CD4-positive, alpha-beta memory T cell (primary cell): ENCODE results near the gene PDSS2. TPM values are rescaled to one million over a fixed set of nuclear protein-coding genes. Genes with fewer than 3 reads are reported as not detected.

ENCODE experiments used
- CTCF ChIA-PET: fragments of 350-600 bp; sonication (Branson Sonifier 250); formaldehyde crosslinking; loops from one replicate; lab custom pipeline; 2021; ENCODE audit warnings: inconsistent platforms; ENCODE audit not compliant: partially characterized antibody; lab: Charles Lee
- POLR2A ChIA-PET: fragments of 350-600 bp; sonication (Branson Sonifier 250); formaldehyde crosslinking; loops from one replicate; lab custom pipeline; 2021; ENCODE audit not compliant: partially characterized antibody; lab: Charles Lee
- DNase-seq, 5 donors: peaks; one replicate each; pipeline versions ENCODE4 v3.0.0 to v3.0.0-alpha.2; 2020 to 2022; ENCODE audit warnings: mixed read lengths in 1 of 5
- H3K27ac ChIP-seq: one replicate; pipeline ENCODE4 v1.7.0; 2013; ENCODE audit warnings: low read depth, low read length
- H3K27me3 ChIP-seq: 2 replicates; pipeline ENCODE4 v1.7.0; 2013; ENCODE audit warnings: mild to moderate bottlenecking, low read length, moderate library complexity; ENCODE audit not compliant: insufficient read depth
- H3K36me3 ChIP-seq: 2 replicates; pipeline ENCODE4 v1.7.0; 2013; ENCODE audit warnings: mild to moderate bottlenecking, low read length, moderate library complexity; ENCODE audit not compliant: insufficient read depth
- H3K4me1 ChIP-seq: 2 replicates; pipeline ENCODE4 v1.7.0; 2013; ENCODE audit warnings: mild to moderate bottlenecking, low read length, moderate library complexity; ENCODE audit not compliant: insufficient read depth
- H3K4me3 ChIP-seq, 2 donors: one replicate each; pipeline ENCODE4 v1.7.0; 2013; ENCODE audit warnings: low read length in 2 of 2, mild to moderate bottlenecking in 1 of 2
- H3K9me3 ChIP-seq, 2 donors: one replicate each; pipeline ENCODE4 v1.7.0; 2013; ENCODE audit warnings: low read length in 2 of 2, control low read depth in 1 of 2; ENCODE audit not compliant: control insufficient read depth in 1 of 2
- H3K27ac Mint-ChIP-seq, 7 donors: one replicate each; pipeline ENCODE4 v1.8.0; 2020 to 2021; ENCODE audit warnings: mixed read lengths in 7 of 7, mild to moderate bottlenecking in 6 of 7, inconsistent platforms in 3 of 7, moderate library complexity in 3 of 7
- H3K27me3 Mint-ChIP-seq, 2 donors: one replicate each; pipeline ENCODE4 v1.8.0; 2020 to 2021; ENCODE audit warnings: mixed read lengths in 2 of 2
- H3K36me3 Mint-ChIP-seq, 2 donors: one replicate each; pipeline ENCODE4 v1.8.0; 2020 to 2021; ENCODE audit warnings: mixed read lengths in 2 of 2, inconsistent platforms in 1 of 2, mild to moderate bottlenecking in 1 of 2
- H3K4me1 Mint-ChIP-seq, 4 donors: one replicate each; pipeline ENCODE4 v1.8.0; 2020 to 2021; ENCODE audit warnings: mixed read lengths in 4 of 4, mild to moderate bottlenecking in 1 of 4
- H3K4me3 Mint-ChIP-seq, 8 donors: one replicate each; pipeline ENCODE4 v1.8.0; 2020 to 2021; ENCODE audit warnings: mixed read lengths in 8 of 8, mild to moderate bottlenecking in 7 of 8, moderate library complexity in 6 of 8, inconsistent platforms in 3 of 8
- H3K9me3 Mint-ChIP-seq, 8 donors: one replicate each; pipeline ENCODE4 v1.8.0; 2020 to 2021; ENCODE audit warnings: mixed read lengths in 8 of 8, mild to moderate bottlenecking in 5 of 8, inconsistent platforms in 3 of 8, moderate library complexity in 1 of 8
- intact Hi-C: fragments of 100-400 bp; cut with micrococcal nuclease; formaldehyde crosslinking; loops from one replicate; pipeline ENCODE4 v1.15.1; 2023
- polyA plus RNA-seq, 2 donors: library from polyadenylated mRNA; unstranded; fragments of 300-500 nt; fragmentation: Illumina TruSeq; gene quantifications; one replicate each; pipeline ENCODE4 v1.2.3, GENCODE V29; 2021
- total RNA-seq, 2 experiments: library from RNA; stranded (reverse); gene quantifications; one replicate each; pipeline ENCODE4 v1.2.3, GENCODE V29; 2021

Gene PDSS2, protein sequence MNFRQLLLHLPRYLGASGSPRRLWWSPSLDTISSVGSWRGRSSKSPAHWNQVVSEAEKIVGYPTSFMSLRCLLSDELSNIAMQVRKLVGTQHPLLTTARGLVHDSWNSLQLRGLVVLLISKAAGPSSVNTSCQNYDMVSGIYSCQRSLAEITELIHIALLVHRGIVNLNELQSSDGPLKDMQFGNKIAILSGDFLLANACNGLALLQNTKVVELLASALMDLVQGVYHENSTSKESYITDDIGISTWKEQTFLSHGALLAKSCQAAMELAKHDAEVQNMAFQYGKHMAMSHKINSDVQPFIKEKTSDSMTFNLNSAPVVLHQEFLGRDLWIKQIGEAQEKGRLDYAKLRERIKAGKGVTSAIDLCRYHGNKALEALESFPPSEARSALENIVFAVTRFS
- 10 to 100 TPM in 1 of 2 experiments, 1 to 10 TPM in 1; 10.0 to 11.4 TPM for total RNA-seq
- 10 to 100 TPM; 13.0 to 14.3 TPM for polyA plus RNA-seq

DNA sequence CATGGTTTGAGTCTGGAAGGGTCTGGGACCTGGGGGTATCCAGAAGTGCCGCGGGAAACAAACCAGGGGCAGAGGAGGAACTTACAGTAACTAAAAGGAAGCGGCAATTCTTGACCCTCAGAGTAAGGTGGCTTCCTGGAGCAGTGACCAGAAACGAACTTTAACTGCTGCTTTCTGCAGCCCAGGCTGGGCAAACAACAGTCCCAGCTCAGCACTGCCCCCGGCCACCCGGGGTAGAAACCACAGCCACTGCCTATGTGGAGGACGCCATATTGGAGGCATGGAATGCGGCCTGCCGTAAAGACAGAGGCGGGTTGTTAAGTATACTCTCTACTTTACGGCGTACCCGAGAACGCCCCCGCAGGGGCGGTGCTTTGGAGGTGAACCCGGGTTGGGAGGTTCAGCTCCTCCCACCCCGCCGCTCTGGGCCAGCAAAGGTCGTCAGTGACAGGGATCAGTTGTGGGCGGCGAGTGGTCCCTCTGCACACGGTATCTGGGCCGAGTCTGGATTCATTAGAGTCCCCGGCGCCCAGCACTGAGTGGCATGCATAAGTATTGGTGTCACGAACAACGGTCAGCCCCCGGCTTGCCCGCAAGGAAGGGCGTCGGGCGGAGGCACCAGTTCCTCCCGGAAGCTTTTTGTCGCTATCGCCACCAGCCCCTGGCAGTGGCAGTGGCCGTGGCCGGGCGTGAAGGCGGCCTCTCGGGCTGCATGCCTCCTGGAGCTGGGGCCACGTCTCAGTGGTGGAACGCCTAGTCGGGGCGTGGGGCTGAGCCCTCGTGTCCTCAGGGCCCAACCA lies at the start of gene PDSS2:
Gene PDSS2 (minus strand): TSS at position 282 of the 800 bp plus-strand sequence. CDS start 279 bp downstream, at position 3.
- H3K27ac Mint-ChIP-seq = peak within 1 kb of the TSS; percentile 87 to 98 (median 97)
- Histone ChIP-seq H3K4me1 (peaks cover 16% of the 10 kb centered on the region), H3K27ac (peak within 1 kb of the TSS; percentile 86), H3K27me3 (no peaks in the 10 kb centered on the region), H3K4me3 (peak within 1 kb of the TSS; percentile 88 to 92), H3K9me3 (no peaks in the 10 kb centered on the region), H3K36me3 (no peaks in the 10 kb centered on the region)
- H3K27me3 Mint-ChIP-seq = no peaks in the 10 kb centered on the region
- POLR2A ChIA-PET = interaction anchor here (0.6 to 3.1 kb wide), 18 partner anchors 11 to 1636 kb away, joined by 3 to 29 read pairs (median 4); partner anchors contain the start of genes BEND3, CEP57L1, MTRES1 and OSTM1
- CTCF ChIA-PET = interaction anchor here (0.8 to 1.6 kb wide), 4 partner anchors 14 to 34 kb away, joined by 3 read pairs; no protein-coding TSS in a partner anchor
- H3K9me3 Mint-ChIP-seq = no peaks in the 10 kb centered on the region
- DNase-seq = peak; percentile 92 to 99 (median 94)
- peaks cover 7 to 10% of the 10 kb centered on the region in 2 donors for H3K36me3 Mint-ChIP-seq
- peaks cover 12 to 38% (median 18%) of the 10 kb centered on the region in 4 donors for H3K4me1 Mint-ChIP-seq
- peak within 1 kb of the TSS; percentile 93 to 100 (median 98) for H3K4me3 Mint-ChIP-seq
- intact Hi-C loops = loop anchor here (1.0 to 10.0 kb wide), 8 partner anchors 31 to 1135 kb away; partner anchors contain the start of genes AFG1L, ATG5, BEND3 and MTRES1

DNA sequence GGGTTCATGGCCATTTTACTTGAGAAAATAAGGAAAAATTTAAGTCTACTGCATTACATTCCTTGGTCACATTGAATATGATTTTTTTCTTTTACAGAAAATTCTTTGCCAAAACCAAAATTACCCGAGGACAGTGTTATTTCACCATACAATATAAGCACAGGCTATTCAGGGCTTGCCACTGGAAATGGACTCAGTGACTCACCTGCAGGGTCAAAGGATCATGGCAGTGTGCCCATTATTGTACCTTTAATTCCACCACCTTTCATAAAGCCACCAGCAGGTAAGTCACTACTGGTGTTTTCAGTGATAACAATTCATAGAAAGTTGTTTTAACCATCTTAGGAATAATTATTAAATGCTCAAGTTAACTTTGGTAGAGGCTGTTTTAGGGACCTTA lies 46.8 kb upstream of the PDSS2 start:
- Mint-ChIP-seq H3K4me1 (no peaks in the 10 kb centered on the region), H3K27ac (no peak overlapping the region), H3K36me3 (no peaks in the 10 kb centered on the region), H3K27me3 (peaks cover 17 to 19% of the 10 kb centered on the region in 2 donors), H3K4me3 (no peak overlapping the region), H3K9me3 (no peaks in the 10 kb centered on the region)
- DNase-seq = no peak
- no peaks in the 10 kb centered on the region for H3K27me3 ChIP-seq
- intact Hi-C loops = no loop called here
- no peaks in the 10 kb centered on the region for H3K36me3 ChIP-seq
- no peak overlapping the region for H3K4me3 ChIP-seq
- no peaks in the 10 kb centered on the region for H3K4me1 ChIP-seq
- H3K27ac ChIP-seq = no peak overlapping the region
- ChIA-PET CTCF (interaction anchor here (0.7 kb wide), 1 partner anchor 25 kb away, joined by 3 read pairs; no protein-coding TSS in a partner anchor), POLR2A (no interaction called here)
- no peaks in the 10 kb centered on the region for H3K9me3 ChIP-seq

DNA sequence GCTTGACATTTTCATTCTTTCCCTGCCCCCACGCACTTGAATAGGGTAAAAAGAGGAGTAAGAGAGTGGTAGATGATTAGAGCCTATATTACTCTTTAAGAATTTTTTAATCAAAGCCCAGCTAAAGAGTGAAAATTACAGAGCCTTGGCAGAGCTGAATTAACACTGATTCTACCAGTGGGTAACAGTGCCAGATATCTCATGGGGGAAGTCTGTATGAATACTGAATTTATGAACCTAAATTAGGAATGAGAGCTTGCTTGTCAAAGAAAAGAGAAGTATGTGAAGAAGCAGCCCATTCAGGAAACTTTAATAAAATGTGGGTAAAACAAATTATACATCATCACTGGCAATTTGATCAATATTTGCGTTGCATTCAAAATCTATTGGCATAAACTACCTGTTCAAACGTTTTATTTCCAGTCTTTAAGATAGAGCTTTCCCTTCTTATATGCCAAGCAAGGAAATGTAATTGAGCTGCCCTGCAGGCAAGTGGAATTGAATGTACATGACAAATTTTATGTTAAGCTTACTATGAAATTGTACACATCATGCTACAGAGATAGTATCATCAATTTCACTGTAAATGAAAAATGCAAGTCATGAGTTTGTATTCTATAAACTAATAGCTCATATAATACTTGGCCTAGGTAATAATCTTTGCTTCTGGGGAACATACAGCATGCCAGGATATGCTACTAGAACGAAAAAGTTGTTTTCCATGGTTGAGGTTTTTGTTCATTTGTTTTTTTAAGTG lies 45.1 kb upstream of the PDSS2 start:
- H3K27me3 Mint-ChIP-seq = peaks cover 17 to 19% of the 10 kb centered on the region in 2 donors
- H3K27ac Mint-ChIP-seq = no peak overlapping the region
- no peak overlapping the region for H3K27ac ChIP-seq
- DNase-seq = no peak
- H3K36me3 ChIP-seq = no peaks in the 10 kb centered on the region
- H3K9me3 Mint-ChIP-seq = no peaks in the 10 kb centered on the region
- H3K4me3 ChIP-seq = no peak overlapping the region
- H3K36me3 Mint-ChIP-seq = no peaks in the 10 kb centered on the region
- intact Hi-C loops = no loop called here
- no peaks in the 10 kb centered on the region for H3K9me3 ChIP-seq
- CTCF ChIA-PET = no interaction called here
- POLR2A ChIA-PET = no interaction called here
- no peaks in the 10 kb centered on the region for H3K4me1 Mint-ChIP-seq
- no peak overlapping the region for H3K4me3 Mint-ChIP-seq
- no peaks in the 10 kb centered on the region for H3K4me1 ChIP-seq
- H3K27me3 ChIP-seq = no peaks in the 10 kb centered on the region

DNA sequence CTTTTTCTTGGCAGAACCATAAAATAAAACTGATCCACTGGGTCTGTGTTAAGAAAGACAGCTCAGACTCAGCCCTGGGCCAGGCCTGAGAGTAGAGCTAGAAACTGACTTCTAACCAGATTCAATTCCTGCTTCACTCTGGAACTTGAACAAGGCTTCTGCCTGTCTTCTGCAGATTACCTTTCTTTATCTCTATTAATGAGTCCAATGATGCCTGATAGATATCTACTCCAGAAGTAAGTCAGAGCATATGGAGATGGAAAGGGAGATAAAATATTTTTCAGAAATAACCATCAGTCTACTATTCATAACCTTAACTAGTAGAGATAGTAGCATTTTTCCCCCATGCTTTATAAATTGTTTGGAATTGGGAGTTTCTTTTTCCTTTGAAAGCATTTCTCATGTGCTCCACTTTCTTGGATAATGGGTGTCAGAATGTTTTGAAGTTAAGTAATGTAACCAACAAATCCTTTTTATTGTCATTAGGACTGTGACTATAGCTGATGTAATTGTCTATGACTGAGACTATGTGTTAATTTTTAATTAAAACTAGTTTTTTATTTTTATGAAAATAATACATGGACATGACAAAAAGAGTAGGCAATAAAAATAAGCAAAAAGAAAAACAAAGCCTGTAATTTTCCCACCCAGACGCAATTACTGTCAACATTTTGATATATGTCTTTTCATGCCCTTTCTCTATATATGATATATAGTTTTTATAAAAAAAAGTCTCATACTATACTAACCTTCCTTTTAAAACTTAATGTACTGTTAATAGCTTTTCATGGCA lies 37.7 kb upstream of the PDSS2 start:
- Mint-ChIP-seq H3K36me3 (no peaks in the 10 kb centered on the region), H3K27me3 (peaks cover 10 to 20% of the 10 kb centered on the region in 2 donors), H3K4me1 (no peaks in the 10 kb centered on the region), H3K4me3 (no peak overlapping the region), H3K27ac (no peak overlapping the region), H3K9me3 (no peaks in the 10 kb centered on the region)
- H3K9me3 ChIP-seq = no peaks in the 10 kb centered on the region
- POLR2A ChIA-PET = no interaction called here
- H3K4me3 ChIP-seq = no peak overlapping the region
- intact Hi-C loops = no loop called here
- H3K27ac ChIP-seq = no peak overlapping the region
- CTCF ChIA-PET = no interaction called here
- H3K27me3 ChIP-seq = peaks cover 14% of the 10 kb centered on the region
- no peak for DNase-seq
- no peaks in the 10 kb centered on the region for H3K36me3 ChIP-seq
- H3K4me1 ChIP-seq = no peaks in the 10 kb centered on the region

DNA sequence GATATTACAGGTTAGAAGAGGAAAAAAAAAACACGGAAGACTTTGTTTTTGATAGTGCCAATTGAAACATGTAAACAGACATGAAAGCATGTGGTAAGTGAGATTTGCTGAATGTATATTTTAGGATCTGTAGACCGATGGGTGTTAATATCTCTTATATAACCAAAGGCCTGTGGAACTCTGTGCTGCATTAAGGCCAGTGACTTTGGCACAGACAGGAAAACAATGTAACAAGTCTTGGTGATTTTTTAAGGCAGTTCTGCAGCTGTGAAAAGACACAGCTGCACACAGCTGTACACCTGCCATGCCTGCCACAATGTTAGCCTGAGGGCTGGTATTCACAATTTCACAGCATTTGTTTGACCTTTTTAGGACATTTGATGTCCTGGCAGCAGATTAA lies 36.6 kb upstream of the PDSS2 start:
- H3K4me3 Mint-ChIP-seq = no peak overlapping the region
- Histone ChIP-seq H3K4me1 (peaks cover 8% of the 10 kb centered on the region), H3K36me3 (no peaks in the 10 kb centered on the region), H3K27ac (no peak overlapping the region), H3K4me3 (no peak overlapping the region), H3K9me3 (no peaks in the 10 kb centered on the region), H3K27me3 (peaks cover 19% of the 10 kb centered on the region)
- intact Hi-C loops = no loop called here
- ChIA-PET POLR2A (no interaction called here), CTCF (no interaction called here)
- H3K36me3 Mint-ChIP-seq = peaks cover 0 to 2% of the 10 kb centered on the region in 2 donors
- DNase-seq = no peak
- H3K4me1 Mint-ChIP-seq = peaks cover 0 to 6% (median 3%) of the 10 kb centered on the region in 4 donors
- peaks cover 10 to 23% of the 10 kb centered on the region in 2 donors for H3K27me3 Mint-ChIP-seq
- no peaks in the 10 kb centered on the region for H3K9me3 Mint-ChIP-seq
- H3K27ac Mint-ChIP-seq = no peak overlapping the region

DNA sequence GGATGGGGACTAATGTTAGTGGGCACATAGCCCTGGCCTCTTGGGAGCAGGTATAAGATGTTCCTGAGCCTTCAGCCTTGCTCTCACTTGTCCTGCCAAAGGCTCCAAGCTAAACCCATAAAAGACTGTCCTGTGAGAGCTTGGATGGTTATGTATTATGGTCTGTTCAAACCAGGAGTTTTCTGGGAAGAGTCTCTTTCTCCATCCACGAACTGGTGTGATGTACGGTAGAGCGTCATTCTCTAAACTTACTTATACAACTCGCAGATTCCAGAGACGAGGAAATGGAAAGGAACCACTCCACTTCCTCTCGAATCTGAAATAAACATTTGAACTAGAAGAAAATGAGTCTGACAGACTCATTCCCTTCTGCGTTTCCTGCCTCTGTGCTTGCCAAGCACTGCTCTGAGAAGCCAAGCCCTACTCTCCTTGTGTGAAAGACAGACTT lies 35.9 kb upstream of the PDSS2 start:
- intact Hi-C loops = no loop called here
- no peaks in the 10 kb centered on the region for H3K9me3 Mint-ChIP-seq
- no peak for DNase-seq
- Histone ChIP-seq H3K4me3 (no peak overlapping the region), H3K4me1 (peaks cover 14% of the 10 kb centered on the region), H3K36me3 (no peaks in the 10 kb centered on the region), H3K9me3 (no peaks in the 10 kb centered on the region), H3K27ac (no peak overlapping the region), H3K27me3 (peaks cover 19% of the 10 kb centered on the region)
- no peak overlapping the region for H3K27ac Mint-ChIP-seq
- H3K4me1 Mint-ChIP-seq = peaks cover 3 to 12% (median 6%) of the 10 kb centered on the region in 4 donors
- ChIA-PET POLR2A (no interaction called here), CTCF (no interaction called here)
- H3K36me3 Mint-ChIP-seq = peaks cover 0 to 4% of the 10 kb centered on the region in 2 donors
- H3K27me3 Mint-ChIP-seq = peaks cover 10 to 25% of the 10 kb centered on the region in 2 donors
- no peak overlapping the region for H3K4me3 Mint-ChIP-seq
